Left ventricle myocardium inferior (tissue), 1 donor: ENCODE measurements around the gene SPATA2. TPM values are rescaled to one million over a fixed set of nuclear protein-coding genes. Genes with fewer than 3 reads are reported as not detected.
"Not testable (repeated sequence)": the region's sequence is repeated elsewhere in the genome, so short reads cannot be mapped to it uniquely, and the experiment has no call there.

Experiments
- DNase-seq: peaks from one replicate; pipeline ENCODE4 v3.0.0-alpha.2; 2020
- H3K27ac ChIP-seq: fragments of 200-600 bp; replicated peaks from 2 replicates; pipeline ENCODE4 v1.8.0; 2021
- H3K27me3 ChIP-seq: fragments of 200-600 bp; 2 replicates; pipeline ENCODE4 v1.8.0; 2021; ENCODE audit warnings: low read depth
- H3K36me3 ChIP-seq: fragments of 200-600 bp; 2 replicates; pipeline ENCODE4 v1.8.0; 2021
- H3K4me1 ChIP-seq: fragments of 200-600 bp; 2 replicates; pipeline ENCODE4 v1.8.0; 2021
- H3K4me3 ChIP-seq: fragments of 200-600 bp; 2 replicates; pipeline ENCODE4 v1.8.0; 2021; ENCODE audit warnings: mild to moderate bottlenecking, moderate library complexity
- H3K9me3 ChIP-seq: fragments of 200-600 bp; replicated peaks from 2 replicates; pipeline ENCODE4 v1.8.0; 2021
- intact Hi-C: fragments of 100-400 bp; cut with micrococcal nuclease; formaldehyde crosslinking; loops from one replicate; pipeline ENCODE4 v1.11.0; 2022
- total RNA-seq: library from RNA; stranded (reverse); fragmentation: NEBNext Ultra II Directional; extraction: Animal tissue kit (Norgen Biotek cat#: 25700); gene quantifications from one replicate; pipeline ENCODE4 v1.2.1, GENCODE V29; 2021
- TF ChIP-seq, protein P1 (sequence below): fragments of 200-600 bp; IDR thresholded peaks from 2 replicates; pipeline ENCODE4 v1.8.0; 2021; ENCODE audit warnings: antibody characterized with exemption, mild to moderate bottlenecking, borderline replicate concordance
- donor health status: DM: no; HTN: yes; CAD: no; lungs with severe emphysema.

SPATA2 gene
- total RNA-seq, 1 donor from 2014 or later: 7.6 TPM

DNA sequence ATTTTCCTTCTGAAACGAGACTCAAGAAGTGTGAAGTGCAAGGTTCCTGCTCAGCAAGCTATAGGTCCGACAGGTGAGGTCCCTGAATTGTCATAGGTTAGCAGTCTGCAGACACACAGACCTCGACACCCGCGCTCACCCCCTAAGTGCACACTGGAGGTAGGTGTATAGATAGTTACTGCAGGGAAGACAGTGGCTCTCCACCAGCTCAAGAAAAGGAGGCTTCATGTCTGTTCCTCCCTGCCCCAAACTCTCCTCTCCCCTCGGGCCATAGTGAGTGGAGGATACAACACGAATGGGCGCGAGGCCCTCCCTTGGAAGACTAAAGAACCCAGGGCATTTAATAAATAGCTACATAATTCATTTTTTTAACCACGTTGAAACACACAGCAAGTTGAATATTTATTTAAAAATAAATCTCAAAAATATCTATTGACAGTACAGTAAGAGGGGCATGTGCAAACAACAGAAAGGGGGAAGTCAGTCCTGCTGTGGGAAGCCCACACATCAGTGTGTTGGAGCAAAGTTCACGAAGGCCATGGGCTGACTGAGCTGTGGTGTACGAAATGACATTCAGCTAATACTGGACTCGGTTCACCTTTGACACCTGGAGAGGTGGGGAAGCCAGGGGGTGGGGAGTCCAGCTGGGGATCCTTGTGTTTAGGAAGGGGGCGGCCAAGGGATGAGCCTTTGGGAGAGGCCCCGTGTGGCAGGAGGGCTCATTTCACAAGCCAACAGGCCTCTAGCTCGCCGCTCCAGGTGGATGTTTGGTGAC is 10.7 kb downstream of the SPATA2 start:
- Histone ChIP-seq H3K4me3 (no peak overlapping the region), H3K27me3 (no peaks in the 10 kb centered on the region), H3K9me3 (no peaks in the 10 kb centered on the region), H3K36me3 (peaks cover 42% of the 10 kb centered on the region), H3K27ac (no peak overlapping the region), H3K4me1 (peaks cover 47% of the 10 kb centered on the region)
- intact Hi-C loops: no loop called here
- TF ChIP-seq, protein P1, sequence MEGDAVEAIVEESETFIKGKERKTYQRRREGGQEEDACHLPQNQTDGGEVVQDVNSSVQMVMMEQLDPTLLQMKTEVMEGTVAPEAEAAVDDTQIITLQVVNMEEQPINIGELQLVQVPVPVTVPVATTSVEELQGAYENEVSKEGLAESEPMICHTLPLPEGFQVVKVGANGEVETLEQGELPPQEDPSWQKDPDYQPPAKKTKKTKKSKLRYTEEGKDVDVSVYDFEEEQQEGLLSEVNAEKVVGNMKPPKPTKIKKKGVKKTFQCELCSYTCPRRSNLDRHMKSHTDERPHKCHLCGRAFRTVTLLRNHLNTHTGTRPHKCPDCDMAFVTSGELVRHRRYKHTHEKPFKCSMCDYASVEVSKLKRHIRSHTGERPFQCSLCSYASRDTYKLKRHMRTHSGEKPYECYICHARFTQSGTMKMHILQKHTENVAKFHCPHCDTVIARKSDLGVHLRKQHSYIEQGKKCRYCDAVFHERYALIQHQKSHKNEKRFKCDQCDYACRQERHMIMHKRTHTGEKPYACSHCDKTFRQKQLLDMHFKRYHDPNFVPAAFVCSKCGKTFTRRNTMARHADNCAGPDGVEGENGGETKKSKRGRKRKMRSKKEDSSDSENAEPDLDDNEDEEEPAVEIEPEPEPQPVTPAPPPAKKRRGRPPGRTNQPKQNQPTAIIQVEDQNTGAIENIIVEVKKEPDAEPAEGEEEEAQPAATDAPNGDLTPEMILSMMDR: no peak
- DNase-seq: no peak

DNA sequence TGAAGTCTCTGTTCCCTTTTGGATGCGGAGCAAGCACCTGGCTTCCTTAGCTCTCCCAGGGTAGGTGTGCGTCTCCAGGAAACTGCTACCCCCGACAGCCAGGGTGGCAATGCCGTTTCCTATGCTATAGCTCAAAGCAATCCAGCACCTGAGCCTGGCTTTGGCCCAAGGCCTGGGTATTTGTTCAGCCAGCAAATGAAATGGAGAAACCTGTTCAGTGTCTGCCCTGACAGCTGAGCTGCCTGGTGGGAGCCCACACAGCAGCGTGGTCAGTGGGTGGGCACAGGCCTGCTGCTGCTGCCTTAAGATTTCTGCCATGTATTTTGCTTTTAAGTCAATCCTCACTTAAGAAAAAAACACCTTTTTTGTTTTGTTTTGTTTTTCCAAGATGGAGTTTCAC is 13.7 kb downstream of the SPATA2 start:
- no peaks in the 10 kb centered on the region for H3K9me3 ChIP-seq
- intact Hi-C loops: no loop called here
- H3K27ac ChIP-seq: no peak overlapping the region
- no peaks in the 10 kb centered on the region for H3K27me3 ChIP-seq
- TF ChIP-seq, protein P1: no peak
- no peak for DNase-seq
- no peak overlapping the region for H3K4me3 ChIP-seq
- peaks cover 27% of the 10 kb centered on the region for H3K36me3 ChIP-seq
- H3K4me1 ChIP-seq: peaks cover 20% of the 10 kb centered on the region

DNA sequence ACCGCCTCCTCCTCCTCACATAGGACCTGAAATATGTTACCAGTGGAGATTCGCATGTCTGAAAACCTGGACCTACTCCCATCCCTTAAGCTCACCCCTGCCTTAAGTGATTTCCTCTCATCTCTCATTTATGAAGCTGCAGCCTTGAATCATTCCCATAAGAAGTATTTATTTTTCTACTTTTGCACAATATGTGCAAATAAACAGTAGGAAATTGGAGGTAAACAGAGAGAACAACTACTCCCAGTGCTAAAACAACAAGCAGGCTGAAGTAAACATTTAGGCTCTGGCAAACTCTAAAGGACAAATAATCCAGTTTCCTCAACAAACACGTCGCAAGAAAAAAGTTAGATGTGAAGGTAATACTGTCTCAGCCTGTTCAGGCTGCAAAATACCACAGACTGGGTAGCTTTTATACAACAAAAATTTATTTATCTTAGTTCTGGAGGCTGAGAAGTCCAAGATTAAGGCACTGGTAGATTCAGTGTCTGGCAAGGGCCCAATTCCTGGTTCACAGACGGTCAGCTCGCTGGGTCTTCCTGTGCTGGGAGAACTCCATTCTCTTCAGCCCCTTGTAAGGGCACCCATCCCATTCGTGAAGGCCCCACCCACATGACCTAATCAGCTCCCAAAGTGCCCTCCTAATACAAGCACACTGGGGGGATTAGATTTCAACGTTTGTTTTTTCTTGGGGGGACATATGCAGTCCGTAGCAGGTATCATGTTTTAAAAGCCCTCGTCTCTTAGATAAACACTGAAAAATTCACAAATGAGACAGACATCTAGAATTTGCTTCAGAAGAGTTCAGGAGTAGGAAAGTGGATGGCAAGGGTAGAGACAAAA is 15.6 kb downstream of the SPATA2 start:
- intact Hi-C loops: no loop called here

DNA sequence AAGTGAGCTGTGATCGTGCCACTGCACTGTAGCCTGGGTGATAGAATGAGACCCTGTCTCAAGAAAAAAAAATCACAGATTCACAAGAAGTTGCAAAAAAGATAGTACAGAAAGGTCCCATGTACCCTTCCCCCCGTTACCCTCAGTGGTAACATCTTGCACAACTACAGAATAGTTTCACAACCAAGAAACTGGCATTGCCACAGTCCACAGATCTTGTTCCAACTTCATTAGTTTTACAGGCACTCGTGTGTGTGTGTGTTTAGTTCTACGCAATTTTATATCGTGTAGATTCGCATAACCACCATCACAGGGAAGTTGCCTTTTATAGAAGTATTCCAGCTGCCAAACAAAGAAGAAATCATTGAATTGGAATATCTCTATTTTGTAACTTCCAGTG is 19.1 kb downstream of the SPATA2 start:
- intact Hi-C loops: no loop called here
- Histone ChIP-seq H3K27me3 (no peaks in the 10 kb centered on the region), H3K9me3 (no peaks in the 10 kb centered on the region), H3K4me3 (no peak overlapping the region), H3K36me3 (no peaks in the 10 kb centered on the region), H3K4me1 (peaks cover 43% of the 10 kb centered on the region), H3K27ac (no peak overlapping the region)
- TF ChIP-seq, protein P1: no peak
- no peak for DNase-seq

More for the DNA sequence above, 15.6 kb downstream of the SPATA2 start:
- H3K9me3 ChIP-seq: no peaks in the 10 kb centered on the region
- H3K27ac ChIP-seq: no peak overlapping the region
- TF ChIP-seq, protein P1: no peak
- H3K4me1 ChIP-seq: peaks cover 16% of the 10 kb centered on the region
- H3K4me3 ChIP-seq: no peak overlapping the region
- peaks cover 9% of the 10 kb centered on the region for H3K36me3 ChIP-seq
- H3K27me3 ChIP-seq: no peaks in the 10 kb centered on the region
- DNase-seq: no peak

DNA sequence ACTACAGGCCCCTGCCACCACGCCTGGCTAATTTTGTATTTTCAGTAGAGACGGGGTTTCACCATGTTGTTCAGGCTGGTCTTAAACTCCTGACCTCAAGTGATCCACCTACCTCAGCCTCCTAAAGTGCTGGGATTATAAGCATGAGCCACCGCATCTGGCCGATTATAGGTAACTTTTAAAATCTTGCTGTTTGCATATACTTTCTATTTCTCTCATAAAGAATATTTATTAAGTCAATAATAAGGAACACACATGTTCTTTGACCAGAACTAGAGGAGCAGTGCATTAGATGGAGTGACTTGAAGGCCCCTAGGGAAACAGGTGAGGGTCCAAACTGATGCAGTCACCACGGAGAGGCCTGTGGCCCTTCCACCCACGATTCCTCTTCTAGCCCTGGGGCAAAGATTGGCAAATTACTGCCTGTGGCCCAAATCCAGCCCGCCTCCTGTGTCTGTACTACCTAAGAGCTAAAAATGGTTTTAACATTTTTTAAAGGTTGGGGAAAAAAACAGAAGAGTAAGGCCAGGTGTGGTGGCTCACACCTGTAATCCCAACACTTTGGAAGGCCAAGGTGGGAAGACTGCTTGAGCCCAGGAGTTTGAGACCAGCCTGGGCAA is 19.7 kb downstream of the SPATA2 start:
- H3K4me3 ChIP-seq, DNase-seq, H3K27me3 ChIP-seq, intact Hi-C loops, H3K36me3 ChIP-seq, H3K27ac ChIP-seq, H3K9me3 ChIP-seq: not testable (repeated sequence)
- H3K4me1 ChIP-seq: peaks cover 47% of the 10 kb centered on the region
